Measurements from ENCODE around the gene PPP1R7.

- TF ChIP-seq POLR2A (IDR thresholded peaks at IDR 0.05) (no peak), CTCF (IDR thresholded peaks at IDR 0.05) (no peak), EP300 (IDR thresholded peaks at IDR 0.05) (no peak)
Observed at GRCh38 chr2:241202268-241202585, 52.0 kb downstream of the PPP1R7 start.
